Stomach (tissue), 4 donors: ENCODE data around the gene HNRNPDL.
"Not testable (repeated sequence)": the region's sequence is repeated elsewhere in the genome, so short reads cannot be mapped to it uniquely, and the experiment has no call there.

Source experiments
- CTCF ChIP-seq, 7 experiments: fragments of 450-650 bp in 4 of 7; fragments of 200-600 bp in 3 of 7; sonication (generic) in 3 of 7; IDR thresholded peaks; one replicate each; pipeline ENCODE4 v1.5.1; 2016 to 2019; ENCODE audit warnings: antibody characterized with exemption in 7 of 7, control low read depth in 2 of 7, mild to moderate bottlenecking in 1 of 7
- EP300 ChIP-seq: sonication (generic); formaldehyde crosslinking; IDR thresholded peaks from one replicate; pipeline ENCODE4 v1.6.1; 2017; ENCODE audit warnings: antibody characterized with exemption
- POLR2A ChIP-seq, 4 donors: fragments of 450-650 bp; IDR thresholded peaks; one replicate each; pipeline ENCODE4 v1.6.1; 2016; ENCODE audit warnings: antibody characterized with exemption in 4 of 4, control low read depth in 2 of 4, mild to moderate bottlenecking in 1 of 4, moderate library complexity in 1 of 4
- POLR2AphosphoS5 ChIP-seq, 3 donors: sonication (generic); formaldehyde crosslinking; IDR thresholded peaks; one replicate each; pipeline ENCODE4 v1.6.1; 2016; ENCODE audit warnings: antibody characterized with exemption in 3 of 3

- TF ChIP-seq CTCF (IDR thresholded peaks at IDR 0.05); POLR2AphosphoS5 (IDR thresholded peaks at IDR 0.05); POLR2A (IDR thresholded peaks at IDR 0.05); EP300: not testable (repeated sequence)
Measured at GRCh38 chr4:82386312-82386711, 44.0 kb downstream of the HNRNPDL start.
